Caki2 (cell line): ENCODE results near the gene RPL27. TPM values are rescaled to one million over a fixed set of nuclear protein-coding genes. Genes with fewer than 3 reads are reported as not detected.

Experiments
- DNase-seq: peaks from one replicate; pipeline ENCODE4 v3.0.0-alpha.2; 2015; ENCODE audit warnings: low read depth
- in situ Hi-C: cut with HindIII; loops from 2 replicates; pipeline ENCODE4 v1.10.0; 2016; ENCODE audit warnings: low sequenced_read_pairs, low pct_unique_long_range_greater_than_20kb, mixed read lengths
- total RNA-seq: library from RNA; depleted of rRNA; stranded (reverse); fragments of >200 nt; shearing (Covaris generic); gene quantifications from 2 replicates; pipeline ENCODE4 v1.2.3, GENCODE V29; 2014; ENCODE audit warnings: low replicate concordance; rRNA removed

RPL27 gene
- total RNA-seq, 1 experiment from 2014 or later = 1,529 TPM

- no peak for DNase-seq
- in situ Hi-C loops = no loop called here
Observed at GRCh38 chr17:43031666-43032065, 33.4 kb downstream of the RPL27 start.

GRCh38 chr17:43033948-43034881 is 36.0 kb downstream of the RPL27 start:
- in situ Hi-C loops = no loop called here
- no peak for DNase-seq

- in situ Hi-C loops = no loop called here
- DNase-seq = no peak
Observed at GRCh38 chr17:43034894-43035293, 36.7 kb downstream of the RPL27 start.

- in situ Hi-C loops = no loop called here
Observed at GRCh38 chr17:43039646-43040045, 41.4 kb downstream of the RPL27 start.

GRCh38 chr17:43040655-43041054 is 42.4 kb downstream of the RPL27 start:
- DNase-seq = no peak
- in situ Hi-C loops = no loop called here

More at GRCh38 chr17:43039646-43040045, 41.4 kb downstream of the RPL27 start:
- no peak for DNase-seq

- DNase-seq = no peak
- in situ Hi-C loops = no loop called here
Observed at GRCh38 chr17:43042025-43042628, 43.9 kb downstream of the RPL27 start.

- in situ Hi-C loops = no loop called here
- no peak for DNase-seq
Observed at GRCh38 chr17:43043307-43043706, 45.1 kb downstream of the RPL27 start.

- no peak for DNase-seq
- in situ Hi-C loops = no loop called here
Observed at GRCh38 chr17:43044024-43044423, 45.8 kb downstream of the RPL27 start.

GRCh38 chr17:43051969-43052368 is 53.8 kb downstream of the RPL27 start:
- in situ Hi-C loops = no loop called here
- no peak for DNase-seq

Other genes with a start within 250 kb of the RPL27 start
- not detected in 2 replicates for gene RAMP2, start 237.2 kb upstream of the RPL27 start, total RNA-seq
- gene VPS25, start 225.0 kb upstream of the RPL27 start, total RNA-seq = 123 and 179 TPM in 2 replicates
- gene WNK4, start 217.8 kb upstream of the RPL27 start, total RNA-seq = not detected in 2 replicates
- 211 and 246 TPM in 2 replicates for gene COA3, start 199.7 kb upstream of the RPL27 start, total RNA-seq
- gene CNTD1, start 199.6 kb upstream of the RPL27 start, total RNA-seq = 0.09 TPM in 1 of 2 replicates, not detected in the other
- 107 and 132 TPM in 2 replicates for gene BECN1, start 174.1 kb upstream of the RPL27 start, total RNA-seq
- 61.1 and 83.1 TPM in 2 replicates for gene PSME3, start 165.0 kb upstream of the RPL27 start, total RNA-seq
- gene AOC2, start 153.8 kb upstream of the RPL27 start, total RNA-seq = 0.38 TPM in 1 of 2 replicates, not detected in the other
- 0.17 TPM in 1 of 2 replicates, not detected in the other for gene AOC3, start 147.2 kb upstream of the RPL27 start, total RNA-seq
- gene G6PC1, start 97.6 kb upstream of the RPL27 start, total RNA-seq = not detected in 2 replicates
- 38.8 and 50.3 TPM in 2 replicates for gene AARSD1, start 34.0 kb upstream of the RPL27 start, total RNA-seq
- gene PTGES3L, start 18.3 kb upstream of the RPL27 start, total RNA-seq = not detected in 2 replicates
- gene RUNDC1, start 17.9 kb upstream of the RPL27 start, total RNA-seq = 8.9 and 9.8 TPM in 2 replicates
- gene IFI35, start 8.4 kb downstream of the RPL27 start, total RNA-seq = 42.9 and 90.9 TPM in 2 replicates
- 163 and 181 TPM in 2 replicates for gene VAT1, start 24.0 kb downstream of the RPL27 start, total RNA-seq
- 1.2 TPM in 1 of 2 replicates, not detected in the other for gene RND2, start 26.8 kb downstream of the RPL27 start, total RNA-seq
- 36.4 and 41.3 TPM in 2 replicates for gene BRCA1, start 126.9 kb downstream of the RPL27 start, total RNA-seq
- 55.0 and 74.3 TPM in 2 replicates for gene NBR1, start 172.8 kb downstream of the RPL27 start, total RNA-seq
- gene TMEM106A, start 213.5 kb downstream of the RPL27 start, total RNA-seq = 6.7 and 8.7 TPM in 2 replicates
- not detected in 2 replicates for gene CCDC200, start 230.2 kb downstream of the RPL27 start, total RNA-seq
- gene RNU2-1, start 235.6 kb downstream of the RPL27 start, total RNA-seq = not detected in 2 replicates